SU-DHL-6 (cell line): Measurements from ENCODE around the gene MOGAT3.

Experiments used
- H2AFZ ChIP-seq: fragments of 200-600 bp; sonication (generic); 2 replicates; pipeline ENCODE4 v1.6.1; 2014; ENCODE audit warnings: low read depth, mild to moderate bottlenecking, moderate library complexity, mixed read lengths, antibody characterized with exemption, low read length; ENCODE audit not compliant: severe bottlenecking
- H3F3A ChIP-seq: fragments of 200-600 bp; shearing (Covaris generic); 2 replicates; pipeline ENCODE4 v1.6.0; 2016; ENCODE audit warnings: antibody characterized with exemption, mild to moderate bottlenecking; ENCODE audit not compliant: insufficient read depth
- H3K27ac ChIP-seq: fragments of 200-600 bp; sonication (generic); 2 replicates; pipeline ENCODE4 v1.5.1; 2016; ENCODE audit warnings: low read depth, mild to moderate bottlenecking, low read length, moderate library complexity, mixed read lengths
- H3K27me3 ChIP-seq: fragments of 200-600 bp; sonication (generic), shearing (Covaris generic); 2 replicates; pipeline ENCODE4 v1.6.0; 2014; ENCODE audit warnings: mild to moderate bottlenecking, low read length
- H3K36me3 ChIP-seq: fragments of 200-600 bp; sonication (generic); 2 replicates; pipeline ENCODE4 v1.6.1; 2014; ENCODE audit warnings: mild to moderate bottlenecking, low read length, mixed read lengths
- H3K4me2 ChIP-seq: fragments of 300-600, 200-600 bp; shearing (Covaris generic), sonication (generic); 2 replicates; pipeline ENCODE4 v1.6.0; 2014; ENCODE audit warnings: low read length, low read depth, mild to moderate bottlenecking; ENCODE audit not compliant: poor library complexity, severe bottlenecking
- H3K4me3 ChIP-seq: fragments of 200-600 bp; sonication (generic); 2 replicates; pipeline ENCODE4 v1.5.1; 2014; ENCODE audit warnings: antibody characterized with exemption, low read length, mild to moderate bottlenecking, mixed read lengths; ENCODE audit not compliant: insufficient read depth, poor library complexity, severe bottlenecking
- H3K79me2 ChIP-seq: fragments of 200-600 bp; sonication (generic); 2 replicates; pipeline ENCODE4 v1.6.1; 2014; ENCODE audit warnings: mild to moderate bottlenecking, low read length, moderate library complexity; ENCODE audit not compliant: insufficient read depth
- H3K9ac ChIP-seq: fragments of 200-600 bp; sonication (generic); 2 replicates; pipeline ENCODE4 v1.7.0; 2014; ENCODE audit warnings: mild to moderate bottlenecking, low read length
- H3K9me2 ChIP-seq: fragments of 200-600 bp; sonication (generic); replicated peaks from 2 replicates; pipeline ENCODE4 v1.6.1; 2014; ENCODE audit warnings: low read length; ENCODE audit not compliant: insufficient read depth
- H3K9me3 ChIP-seq: fragments of 200-600 bp; sonication (generic); 2 replicates; pipeline ENCODE4 v1.6.1; 2014; ENCODE audit warnings: low read length, mixed read lengths; ENCODE audit not compliant: insufficient read depth
- H4K20me1 ChIP-seq: fragments of 200-600 bp; sonication (generic); 2 replicates; pipeline ENCODE4 v1.6.1; 2014; ENCODE audit warnings: low read depth, mild to moderate bottlenecking, antibody characterized with exemption, low read length, moderate library complexity, mixed read lengths
- EZH2phosphoT487 ChIP-seq: fragments of 200-600 bp; sonication (generic), shearing (Covaris generic); conservative IDR thresholded peaks from 2 replicates; pipeline ENCODE4 v1.6.1; 2018; ENCODE audit warnings: mild to moderate bottlenecking, antibody characterized with exemption, low read length, moderate library complexity, mixed read lengths
- TF ChIP-seq, protein P1 (sequence below): fragments of 200-600 bp; sonication (generic); IDR thresholded peaks from one replicate; pipeline ENCODE4 v1.5.1; 2017; ENCODE audit warnings: antibody characterized with exemption, mild to moderate bottlenecking, low read length, moderate library complexity; ENCODE audit not compliant: insufficient read depth, poor library complexity, severe bottlenecking

Gene MOGAT3

DNA sequence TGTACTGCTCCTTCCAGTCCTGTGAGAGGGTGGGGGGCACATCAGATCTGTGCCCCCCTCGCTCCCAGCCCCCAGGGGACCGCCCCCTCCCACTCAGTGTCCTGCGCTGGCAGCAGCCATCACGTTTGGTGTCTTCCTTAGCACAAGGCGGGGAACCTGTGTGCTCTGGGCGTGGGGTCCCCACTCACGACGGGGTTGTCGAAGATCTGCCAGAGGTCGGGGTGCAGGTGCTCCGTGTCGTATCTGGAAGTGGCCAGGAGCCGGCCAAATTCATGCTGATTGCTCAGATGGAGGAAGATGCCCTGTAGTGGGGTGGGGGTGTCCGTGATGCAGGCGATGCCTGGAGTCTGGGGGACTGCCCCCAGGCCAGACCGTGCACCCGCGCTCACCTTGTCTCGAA lies 9.3 kb upstream of the MOGAT3 start:
- TF ChIP-seq, protein P1, sequence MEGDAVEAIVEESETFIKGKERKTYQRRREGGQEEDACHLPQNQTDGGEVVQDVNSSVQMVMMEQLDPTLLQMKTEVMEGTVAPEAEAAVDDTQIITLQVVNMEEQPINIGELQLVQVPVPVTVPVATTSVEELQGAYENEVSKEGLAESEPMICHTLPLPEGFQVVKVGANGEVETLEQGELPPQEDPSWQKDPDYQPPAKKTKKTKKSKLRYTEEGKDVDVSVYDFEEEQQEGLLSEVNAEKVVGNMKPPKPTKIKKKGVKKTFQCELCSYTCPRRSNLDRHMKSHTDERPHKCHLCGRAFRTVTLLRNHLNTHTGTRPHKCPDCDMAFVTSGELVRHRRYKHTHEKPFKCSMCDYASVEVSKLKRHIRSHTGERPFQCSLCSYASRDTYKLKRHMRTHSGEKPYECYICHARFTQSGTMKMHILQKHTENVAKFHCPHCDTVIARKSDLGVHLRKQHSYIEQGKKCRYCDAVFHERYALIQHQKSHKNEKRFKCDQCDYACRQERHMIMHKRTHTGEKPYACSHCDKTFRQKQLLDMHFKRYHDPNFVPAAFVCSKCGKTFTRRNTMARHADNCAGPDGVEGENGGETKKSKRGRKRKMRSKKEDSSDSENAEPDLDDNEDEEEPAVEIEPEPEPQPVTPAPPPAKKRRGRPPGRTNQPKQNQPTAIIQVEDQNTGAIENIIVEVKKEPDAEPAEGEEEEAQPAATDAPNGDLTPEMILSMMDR = no peak
- TF ChIP-seq EZH2phosphoT487 = no peak
- H3K4me2 ChIP-seq = no peak overlapping the region
- no peak overlapping the region for H3K9ac ChIP-seq
- no peak overlapping the region for H2AFZ ChIP-seq
- no peaks in the 10 kb centered on the region for H3K79me2 ChIP-seq
- H3K27me3 ChIP-seq = no peaks in the 10 kb centered on the region
- H3F3A ChIP-seq = no peaks in the 10 kb centered on the region
- H3K36me3 ChIP-seq = no peaks in the 10 kb centered on the region
- no peak overlapping the region for H3K4me3 ChIP-seq
- H4K20me1 ChIP-seq = no peaks in the 10 kb centered on the region
- no peak overlapping the region for H3K27ac ChIP-seq
- H3K9me3 ChIP-seq = no peaks in the 10 kb centered on the region
- no peaks in the 10 kb centered on the region for H3K9me2 ChIP-seq

DNA sequence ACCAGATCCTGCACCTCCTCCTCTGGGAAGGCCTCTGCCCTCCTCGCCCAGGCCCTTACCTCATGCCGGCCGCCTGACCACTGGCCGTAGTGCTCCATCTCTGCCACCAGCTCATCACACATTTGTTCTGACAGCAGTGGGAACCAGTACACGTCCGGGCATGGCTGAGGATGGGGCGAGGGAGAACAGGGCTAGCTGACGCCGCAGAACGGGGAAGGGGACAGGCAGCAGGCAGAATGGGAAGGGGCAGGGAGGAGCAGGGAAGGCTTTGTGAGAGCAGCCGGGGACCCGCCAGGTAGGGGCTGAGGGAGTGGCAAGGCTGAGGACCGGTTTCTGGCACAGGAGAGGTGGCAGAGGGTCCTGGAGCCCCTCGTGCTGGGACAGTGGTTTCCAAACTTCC lies 8.0 kb upstream of the MOGAT3 start:
- no peaks in the 10 kb centered on the region for H4K20me1 ChIP-seq
- H3K9ac ChIP-seq = no peak overlapping the region
- H2AFZ ChIP-seq = no peak overlapping the region
- no peaks in the 10 kb centered on the region for H3K9me3 ChIP-seq
- H3K27ac ChIP-seq = no peak overlapping the region
- no peaks in the 10 kb centered on the region for H3K9me2 ChIP-seq
- H3K79me2 ChIP-seq = no peaks in the 10 kb centered on the region
- no peaks in the 10 kb centered on the region for H3K27me3 ChIP-seq
- TF ChIP-seq EZH2phosphoT487 = no peak
- TF ChIP-seq, protein P1 = no peak
- H3K4me2 ChIP-seq = no peak overlapping the region
- H3K36me3 ChIP-seq = no peaks in the 10 kb centered on the region
- H3F3A ChIP-seq = no peaks in the 10 kb centered on the region
- no peak overlapping the region for H3K4me3 ChIP-seq

DNA sequence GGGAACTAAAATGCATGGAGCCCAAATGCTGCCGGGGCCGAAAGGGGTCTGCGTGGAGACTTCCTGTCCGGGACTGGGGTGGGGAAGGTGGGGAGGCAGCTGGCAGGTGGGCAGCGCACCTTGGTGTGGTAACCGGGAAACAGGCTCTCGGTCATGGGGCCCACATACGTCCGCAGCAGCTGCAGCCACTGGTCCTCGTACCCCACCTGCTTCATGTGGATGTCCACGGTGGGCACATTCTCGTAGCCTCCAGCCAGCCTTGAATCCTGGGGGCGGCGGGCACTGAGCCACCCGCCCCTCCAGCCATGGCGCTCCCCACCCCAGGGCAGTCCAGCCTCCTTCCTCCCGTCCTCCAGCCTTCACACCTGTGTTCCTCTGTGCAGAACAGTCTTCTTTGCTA lies 6.6 kb upstream of the MOGAT3 start:
- H3K27ac ChIP-seq = no peak overlapping the region
- H2AFZ ChIP-seq = no peak overlapping the region
- no peaks in the 10 kb centered on the region for H3K27me3 ChIP-seq
- no peaks in the 10 kb centered on the region for H3K79me2 ChIP-seq
- no peaks in the 10 kb centered on the region for H4K20me1 ChIP-seq
- H3K4me3 ChIP-seq = no peak overlapping the region
- no peaks in the 10 kb centered on the region for H3K9me3 ChIP-seq
- H3K4me2 ChIP-seq = no peak overlapping the region
- no peaks in the 10 kb centered on the region for H3K36me3 ChIP-seq
- H3K9me2 ChIP-seq = no peaks in the 10 kb centered on the region
- H3F3A ChIP-seq = no peaks in the 10 kb centered on the region
- no peak for TF ChIP-seq EZH2phosphoT487
- TF ChIP-seq, protein P1 = no peak
- H3K9ac ChIP-seq = no peak overlapping the region

DNA sequence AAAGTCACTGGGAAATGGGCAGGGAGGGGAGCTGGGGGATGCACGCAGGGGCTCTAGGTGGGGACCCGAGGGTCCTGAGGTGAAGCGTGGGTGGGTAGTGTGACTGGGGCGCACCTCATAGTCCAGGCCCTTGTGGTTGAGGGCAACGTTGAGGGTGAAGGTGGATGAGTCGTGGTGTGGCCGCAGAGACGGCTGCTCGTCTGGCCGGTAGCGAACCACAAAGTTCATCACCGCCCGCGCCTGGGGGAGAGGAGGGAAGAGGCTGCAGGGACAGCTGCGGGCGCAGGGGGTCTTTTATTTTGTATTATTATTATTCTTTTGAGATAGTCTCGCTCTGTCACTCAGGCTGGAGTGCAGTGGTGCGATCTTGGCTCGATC lies 5.8 kb upstream of the MOGAT3 start:
- H3K9ac ChIP-seq = no peak overlapping the region
- H3K27me3 ChIP-seq = no peaks in the 10 kb centered on the region
- no peaks in the 10 kb centered on the region for H3K79me2 ChIP-seq
- no peak overlapping the region for H3K4me2 ChIP-seq
- H3K9me3 ChIP-seq = no peaks in the 10 kb centered on the region
- no peaks in the 10 kb centered on the region for H4K20me1 ChIP-seq
- no peaks in the 10 kb centered on the region for H3F3A ChIP-seq
- no peaks in the 10 kb centered on the region for H3K9me2 ChIP-seq
- H3K4me3 ChIP-seq = no peak overlapping the region
- TF ChIP-seq, protein P1 = no peak
- no peak for TF ChIP-seq EZH2phosphoT487
- no peaks in the 10 kb centered on the region for H3K36me3 ChIP-seq
- H3K27ac ChIP-seq = no peak overlapping the region
- H2AFZ ChIP-seq = no peak overlapping the region
